Measurements from ENCODE around the gene ZNF827.

The ZNF827 gene

GRCh38 chr4:145720656-145721055, 218.0 kb downstream of the ZNF827 start:
- DNase-seq (ENCODE audit: low read depth in 2 of 2), result no peak

- no peak for DNase-seq (ENCODE audit: low read depth in 2 of 2)
Observed at GRCh38 chr4:145719752-145720624, 218.6 kb downstream of the ZNF827 start.

DNA sequence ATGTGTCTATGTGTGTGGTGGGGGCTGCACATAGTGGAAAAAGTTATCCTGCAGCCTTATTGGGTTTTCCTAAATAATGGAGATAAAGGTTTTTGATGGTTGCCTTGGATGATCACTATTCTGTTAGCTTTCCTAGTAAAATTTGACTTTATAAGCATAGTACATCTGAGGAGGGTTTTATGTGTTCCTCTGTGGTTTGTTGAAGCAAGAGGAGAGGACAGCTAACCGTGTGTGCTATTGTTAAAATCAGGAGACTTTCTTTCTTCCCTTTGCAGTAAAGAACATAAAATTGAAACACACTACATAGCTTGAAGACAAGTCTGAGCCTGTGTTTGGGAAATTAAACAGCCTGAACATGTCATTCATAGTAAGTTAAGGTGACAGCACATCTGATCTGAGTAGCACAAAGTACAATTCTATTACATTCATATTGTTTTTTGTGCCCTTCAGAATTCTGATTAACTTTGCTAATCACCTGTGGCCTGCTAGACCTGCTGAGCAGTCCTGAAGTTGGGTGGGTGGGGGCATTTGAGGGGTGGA, 221.9 kb downstream of the ZNF827 start:
- no peak for DNase-seq (ENCODE audit: low read depth in 2 of 2)

- no peak for DNase-seq (ENCODE audit: low read depth in 2 of 2)
Observed at GRCh38 chr4:145716200-145716599, 222.4 kb downstream of the ZNF827 start.

DNA sequence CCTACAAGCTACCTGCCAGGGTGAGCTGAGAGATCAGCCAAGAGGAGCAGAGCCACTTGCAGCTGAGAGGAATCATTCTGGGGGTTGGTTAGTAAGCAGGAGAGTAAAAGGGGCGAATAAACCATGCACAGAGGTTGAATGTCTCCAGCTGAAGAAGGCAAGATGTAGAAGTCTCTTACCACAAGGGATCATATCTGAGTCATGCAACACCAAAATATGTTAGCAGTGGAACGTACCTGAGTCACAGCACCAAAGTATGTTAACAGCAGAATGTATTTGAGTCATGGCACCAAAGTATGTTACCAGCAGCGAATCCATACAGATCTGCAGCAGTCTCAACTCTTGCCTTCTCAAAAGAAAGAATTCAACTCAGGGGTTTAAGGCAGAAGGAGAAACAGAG, 228.8 kb downstream of the ZNF827 start:
- peak; percentile 84 to 85 for DNase-seq (ENCODE audit: low read depth in 2 of 2)

DNA sequence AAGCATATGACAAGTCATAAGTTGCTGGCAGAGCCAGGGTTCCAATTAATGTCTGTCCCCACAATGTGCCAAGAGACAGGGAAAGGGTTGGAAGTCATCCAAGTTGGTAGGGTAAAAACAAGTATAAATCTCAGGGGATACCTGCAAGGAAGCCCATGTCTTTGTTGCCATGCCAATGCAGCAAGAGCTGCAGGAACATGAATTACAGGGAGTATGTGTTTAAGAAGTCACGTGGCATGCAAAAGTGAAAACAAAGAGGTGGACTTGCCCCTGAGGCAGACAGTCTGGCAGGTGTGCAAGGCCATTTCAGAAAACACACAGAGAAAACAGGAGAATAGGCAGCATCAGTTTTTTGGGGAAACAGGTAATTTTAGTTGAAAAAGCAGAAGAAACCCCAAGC, 229.3 kb downstream of the ZNF827 start:
- DNase-seq (ENCODE audit: low read depth in 2 of 2), result no peak

All from fibroblast of skin of left biceps (primary cell).